Endothelial cell of umbilical vein (primary cell): ENCODE measurements around the gene NINJ2.

ENCODE experiments used
- CTCF ChIP-seq, 2 donors: IDR thresholded peaks; 1 replicate in 1 of 2; 2 replicates in 1 of 2; pipeline ENCODE4 v1.5.1; 2011; ENCODE audit warnings: low read length in 2 of 2, mild to moderate bottlenecking in 2 of 2, moderate library complexity in 2 of 2, control low read depth in 1 of 2, inconsistent platforms in 1 of 2, low read depth in 1 of 2; ENCODE audit not compliant: insufficient read depth in 1 of 2; ENCODE audit errors: extremely low read depth in 1 of 2
- EZH2 ChIP-seq: IDR thresholded peaks from 2 replicates; pipeline ENCODE4 v1.6.1; 2012; ENCODE audit warnings: borderline replicate concordance, low read depth, mild to moderate bottlenecking, moderate library complexity, low read length, inconsistent platforms; ENCODE audit not compliant: severe bottlenecking
- FOS ChIP-seq: IDR thresholded peaks from 2 replicates; pipeline ENCODE4 v1.6.1; 2011; ENCODE audit warnings: mild to moderate bottlenecking, low read length, moderate library complexity, borderline replicate concordance; ENCODE audit not compliant: insufficient read depth
- JUN ChIP-seq: IDR thresholded peaks from 2 replicates; pipeline ENCODE4 v1.6.1; 2011; ENCODE audit warnings: borderline replicate concordance, low read depth; ENCODE audit not compliant: insufficient read length, insufficient read depth
- POLR2A ChIP-seq: IDR thresholded peaks from 2 replicates; pipeline ENCODE4 v1.6.1; 2012; ENCODE audit warnings: low read depth, mild to moderate bottlenecking, control low read depth, low read length

GRCh38 chr12:580813-581212 is 82.4 kb downstream of the NINJ2 start:
- TF ChIP-seq CTCF (IDR thresholded peaks at IDR 0.05; ENCODE audit: extremely low read depth in 1 of 2, insufficient read depth in 1 of 2, low read depth in 1 of 2, low read length in 2 of 2) (no peak), JUN (no peak), POLR2A (no peak), FOS (no peak), EZH2 (no peak)
